Kidney capillary endothelial cell (primary cell): ENCODE measurements around the gene CYP2S1.

Experiments used
- DNase-seq: peaks from one replicate; pipeline ENCODE4 v3.0.0-alpha.2; 2018; ENCODE audit warnings: low spot score

CYP2S1 gene

GRCh38 chr19:41195675-41196497 is 2.9 kb downstream of the CYP2S1 start:
- no peak for DNase-seq

- no peak for DNase-seq
These were observed 5.5 kb downstream of the CYP2S1 start for GRCh38 chr19:41198559-41198958.

GRCh38 chr19:41203371-41203770 is 10.4 kb downstream of the CYP2S1 start:
- no peak for DNase-seq

- peak; percentile 80 for DNase-seq
These were observed 11.3 kb downstream of the CYP2S1 start for GRCh38 chr19:41204338-41204737.

DNA sequence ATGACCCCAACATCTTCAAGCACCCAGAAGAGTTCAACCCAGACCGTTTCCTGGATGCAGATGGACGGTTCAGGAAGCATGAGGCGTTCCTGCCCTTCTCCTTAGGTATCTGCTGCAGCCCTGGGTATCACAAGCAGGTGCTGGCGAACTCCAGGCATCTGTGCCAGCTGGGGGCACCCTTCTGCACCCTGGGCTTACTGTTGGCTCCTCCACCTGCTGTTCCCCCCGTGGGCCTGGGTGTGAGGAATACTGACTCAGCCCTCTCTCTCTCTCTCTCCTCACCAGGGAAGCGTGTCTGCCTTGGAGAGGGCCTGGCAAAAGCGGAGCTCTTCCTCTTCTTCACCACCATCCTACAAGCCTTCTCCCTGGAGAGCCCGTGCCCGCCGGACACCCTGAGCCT is 13.0 kb downstream of the CYP2S1 start:
- no peak for DNase-seq

DNA sequence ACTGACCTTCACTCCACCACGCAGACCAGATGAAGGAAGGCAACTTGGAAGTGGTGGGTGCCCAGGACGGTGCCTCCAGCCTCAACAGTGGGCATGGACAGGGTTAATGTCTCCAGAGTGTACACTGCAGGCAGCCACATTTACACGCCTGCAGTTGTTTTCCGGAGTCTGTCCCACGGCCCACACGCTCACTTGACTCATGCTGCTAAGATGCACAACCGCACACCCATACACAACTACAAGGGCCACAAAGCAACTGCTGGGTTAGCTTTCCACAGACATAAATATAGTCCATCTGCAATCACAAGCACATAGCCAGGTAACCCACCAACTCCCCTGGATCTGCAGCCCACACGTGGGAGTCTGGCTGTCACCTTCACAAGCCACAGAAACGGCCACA is 13.4 kb downstream of the CYP2S1 start:
- DNase-seq = no peak

GRCh38 chr19:41206926-41207750 is 14.1 kb downstream of the CYP2S1 start:
- DNase-seq = no peak

DNA sequence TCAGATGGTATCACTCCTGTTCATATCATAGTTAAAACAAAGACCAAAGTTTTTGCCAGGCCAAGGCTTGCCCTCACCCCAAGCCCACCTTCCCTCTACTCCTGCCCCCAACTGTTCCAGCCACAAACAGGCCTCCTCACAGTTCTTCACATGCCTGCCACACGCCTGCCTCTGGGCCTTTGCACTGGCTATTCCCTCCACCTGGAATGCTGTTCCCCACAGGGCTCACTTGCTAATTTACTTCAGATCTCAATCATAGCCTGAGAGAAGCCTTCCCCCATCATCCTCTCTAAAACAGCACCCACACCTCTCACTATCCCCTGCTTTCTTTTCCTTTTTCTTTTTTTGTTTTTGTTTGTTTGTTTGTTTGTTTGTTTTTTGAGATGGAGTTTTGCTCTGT is 21.1 kb downstream of the CYP2S1 start:
- DNase-seq = no peak

DNA sequence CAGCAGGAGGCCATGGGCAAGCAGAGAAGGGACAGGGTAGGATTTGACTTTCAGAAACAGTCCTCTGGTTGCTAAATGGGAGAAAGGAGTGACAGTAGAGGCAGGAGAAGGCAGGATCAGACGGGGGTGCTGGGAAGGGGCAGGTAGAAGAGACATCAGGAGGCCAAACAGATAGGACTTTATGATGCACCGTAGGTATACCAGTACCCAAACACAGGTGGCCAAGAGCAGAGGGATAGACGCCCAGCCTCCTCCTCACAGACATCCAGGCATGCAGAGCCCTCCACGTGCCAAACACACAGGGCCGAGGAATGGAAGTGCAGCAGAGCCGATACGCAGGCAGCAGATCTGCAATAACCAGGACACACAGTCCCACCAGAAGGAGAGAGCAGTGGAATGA is 24.7 kb downstream of the CYP2S1 start:
- no peak for DNase-seq

- no peak for DNase-seq
These were observed 25.2 kb downstream of the CYP2S1 start for GRCh38 chr19:41218249-41218614.

DNA sequence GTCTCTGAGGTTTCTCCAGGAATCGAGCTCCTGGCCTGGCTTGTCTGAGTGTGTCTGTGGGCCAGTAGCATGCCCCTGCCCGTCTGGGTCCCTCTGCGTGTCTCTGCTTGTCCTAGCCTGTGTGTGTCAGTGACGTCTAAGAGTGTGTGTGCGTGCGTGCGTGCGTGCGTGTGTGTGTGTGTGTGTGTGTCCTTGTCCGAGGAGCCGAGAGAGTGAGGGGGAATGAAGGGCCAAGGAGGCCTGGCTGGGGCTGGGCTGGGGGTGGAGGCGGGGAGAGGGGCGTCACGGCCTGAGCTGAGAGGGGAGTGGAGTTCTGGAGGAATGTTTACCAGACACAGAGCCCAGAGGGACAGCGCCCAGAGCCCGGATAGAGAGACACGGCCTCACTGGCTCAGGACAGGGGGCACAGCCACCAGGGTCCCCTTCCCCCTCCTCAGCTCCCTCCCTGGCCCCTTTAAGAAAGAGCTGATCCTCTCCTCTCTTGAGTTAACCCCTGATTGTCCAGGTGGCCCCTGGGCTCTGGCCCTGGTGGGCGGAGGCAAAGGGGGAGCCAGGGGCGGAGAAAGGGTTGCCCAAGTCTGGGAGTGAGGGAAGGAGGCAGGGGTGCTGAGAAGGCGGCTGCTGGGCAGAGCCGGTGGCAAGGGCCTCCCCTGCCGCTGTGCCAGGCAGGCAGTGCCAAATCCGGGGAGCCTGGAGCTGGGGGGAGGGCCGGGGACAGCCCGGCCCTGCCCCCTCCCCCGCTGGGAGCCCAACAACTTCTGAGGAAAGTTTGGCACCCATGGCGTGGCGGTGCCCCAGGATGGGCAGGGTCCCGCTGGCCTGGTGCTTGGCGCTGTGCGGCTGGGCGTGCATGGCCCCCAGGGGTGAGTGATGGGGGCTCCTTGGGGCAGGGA is 25.8 kb downstream of the CYP2S1 start, which contains the start of gene AXL:
TSS of gene AXL (plus strand) at position 609 of the 893 bp plus-strand sequence. CDS start at position 779, 170 bp downstream.
- no peak for DNase-seq

- DNase-seq = peak; percentile 35
These were observed 27.0 kb downstream of the CYP2S1 start for GRCh38 chr19:41219924-41220567.

DNA sequence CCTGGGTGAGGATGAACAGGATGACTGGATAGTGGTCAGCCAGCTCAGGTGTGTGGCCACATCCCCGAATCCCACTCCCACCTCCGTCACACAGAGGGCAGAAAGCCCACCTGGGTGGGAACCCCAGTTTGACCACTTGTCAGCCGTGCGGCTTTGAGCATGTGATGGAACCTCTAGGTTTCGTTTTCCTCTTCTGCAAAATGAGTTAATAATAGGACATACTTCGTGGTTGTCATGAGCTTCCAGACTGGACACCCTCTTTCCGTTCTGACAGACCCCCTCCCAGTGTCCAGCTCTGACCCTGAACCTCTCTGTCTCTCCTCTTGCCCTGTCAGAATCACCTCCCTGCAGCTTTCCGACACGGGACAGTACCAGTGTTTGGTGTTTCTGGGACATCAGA is 27.8 kb downstream of the CYP2S1 start:
- DNase-seq = no peak

DNA sequence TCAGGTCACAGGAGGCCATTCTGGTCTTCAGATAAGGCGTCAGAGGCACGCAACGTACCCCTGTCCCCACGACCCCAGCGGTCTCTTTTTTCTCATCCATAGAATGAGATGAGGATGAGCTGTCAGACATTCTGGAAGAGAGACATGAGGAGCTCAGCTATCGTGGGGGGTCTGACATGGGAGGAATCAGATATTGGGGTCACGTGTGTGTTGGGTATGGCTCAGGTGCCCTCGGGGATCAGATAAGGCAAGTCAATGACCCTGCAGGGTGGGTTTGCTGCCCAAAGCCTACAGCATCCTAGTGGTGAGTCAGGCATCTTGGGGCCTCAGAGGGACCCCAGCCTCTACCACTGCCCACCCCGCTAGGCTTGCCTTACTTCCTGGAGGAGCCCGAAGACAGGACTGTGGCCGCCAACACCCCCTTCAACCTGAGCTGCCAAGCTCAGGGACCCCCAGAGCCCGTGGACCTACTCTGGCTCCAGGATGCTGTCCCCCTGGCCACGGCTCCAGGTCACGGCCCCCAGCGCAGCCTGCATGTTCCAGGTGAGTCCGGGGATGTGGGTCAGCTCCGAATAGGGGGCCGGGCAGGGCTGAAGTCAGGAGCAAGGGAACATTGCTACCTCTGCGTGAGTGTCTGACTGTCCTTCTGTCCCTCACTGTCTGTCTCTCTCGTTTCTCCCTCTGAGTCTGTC is 28.6 kb downstream of the CYP2S1 start:
- no peak for DNase-seq

DNA sequence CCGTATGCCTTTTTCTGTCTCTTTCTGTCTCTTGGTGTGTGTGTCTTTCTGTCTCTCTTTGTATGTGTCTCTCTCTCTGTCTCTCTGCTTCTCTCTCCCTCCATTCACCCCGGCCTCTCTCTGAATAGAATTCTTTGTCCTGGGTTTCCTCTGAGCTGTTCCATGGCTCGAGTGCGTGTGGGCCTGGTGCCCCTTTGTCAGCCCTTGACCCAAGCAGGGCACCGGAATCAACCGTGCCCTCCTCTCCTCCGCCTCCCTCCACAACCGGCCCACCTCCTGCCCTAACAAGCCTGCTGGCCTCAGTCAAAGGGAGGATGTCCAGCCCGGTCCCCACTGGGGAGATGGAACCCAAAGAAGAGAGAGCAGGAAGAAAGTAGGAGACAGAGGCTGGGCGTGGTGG is 29.2 kb downstream of the CYP2S1 start:
- DNase-seq = no peak

GRCh38 chr19:41223431-41224234 is 30.6 kb downstream of the CYP2S1 start:
- DNase-seq = peak; percentile 92

DNA sequence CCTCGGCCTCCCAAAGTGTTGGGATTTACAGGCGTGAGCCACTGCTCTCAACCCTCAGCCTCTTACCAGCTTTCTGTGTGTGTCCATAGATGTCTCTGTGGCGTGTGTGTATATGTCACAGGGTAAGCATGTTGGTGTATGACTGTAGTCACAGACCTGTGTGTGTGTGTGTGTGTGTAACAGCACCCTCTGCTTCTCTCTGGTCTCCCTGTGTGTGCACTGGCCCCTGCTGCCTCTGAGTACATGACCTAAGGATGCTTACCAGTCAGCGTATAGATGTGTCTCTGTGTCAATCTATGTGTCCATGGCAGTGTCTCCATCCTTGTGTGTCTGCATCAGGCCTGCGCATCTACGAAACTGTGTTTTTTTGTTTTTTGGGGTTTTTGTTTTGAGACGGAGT is 31.6 kb downstream of the CYP2S1 start:
- no peak for DNase-seq

- DNase-seq = peak; percentile 99
These were observed 32.4 kb downstream of the CYP2S1 start for GRCh38 chr19:41225238-41226052.
